ENCODE data around the gene LRIG1. TPM values are rescaled to one million over a fixed set of nuclear protein-coding genes. Genes with fewer than 3 reads are reported as not detected.

LRIG1 gene, protein sequence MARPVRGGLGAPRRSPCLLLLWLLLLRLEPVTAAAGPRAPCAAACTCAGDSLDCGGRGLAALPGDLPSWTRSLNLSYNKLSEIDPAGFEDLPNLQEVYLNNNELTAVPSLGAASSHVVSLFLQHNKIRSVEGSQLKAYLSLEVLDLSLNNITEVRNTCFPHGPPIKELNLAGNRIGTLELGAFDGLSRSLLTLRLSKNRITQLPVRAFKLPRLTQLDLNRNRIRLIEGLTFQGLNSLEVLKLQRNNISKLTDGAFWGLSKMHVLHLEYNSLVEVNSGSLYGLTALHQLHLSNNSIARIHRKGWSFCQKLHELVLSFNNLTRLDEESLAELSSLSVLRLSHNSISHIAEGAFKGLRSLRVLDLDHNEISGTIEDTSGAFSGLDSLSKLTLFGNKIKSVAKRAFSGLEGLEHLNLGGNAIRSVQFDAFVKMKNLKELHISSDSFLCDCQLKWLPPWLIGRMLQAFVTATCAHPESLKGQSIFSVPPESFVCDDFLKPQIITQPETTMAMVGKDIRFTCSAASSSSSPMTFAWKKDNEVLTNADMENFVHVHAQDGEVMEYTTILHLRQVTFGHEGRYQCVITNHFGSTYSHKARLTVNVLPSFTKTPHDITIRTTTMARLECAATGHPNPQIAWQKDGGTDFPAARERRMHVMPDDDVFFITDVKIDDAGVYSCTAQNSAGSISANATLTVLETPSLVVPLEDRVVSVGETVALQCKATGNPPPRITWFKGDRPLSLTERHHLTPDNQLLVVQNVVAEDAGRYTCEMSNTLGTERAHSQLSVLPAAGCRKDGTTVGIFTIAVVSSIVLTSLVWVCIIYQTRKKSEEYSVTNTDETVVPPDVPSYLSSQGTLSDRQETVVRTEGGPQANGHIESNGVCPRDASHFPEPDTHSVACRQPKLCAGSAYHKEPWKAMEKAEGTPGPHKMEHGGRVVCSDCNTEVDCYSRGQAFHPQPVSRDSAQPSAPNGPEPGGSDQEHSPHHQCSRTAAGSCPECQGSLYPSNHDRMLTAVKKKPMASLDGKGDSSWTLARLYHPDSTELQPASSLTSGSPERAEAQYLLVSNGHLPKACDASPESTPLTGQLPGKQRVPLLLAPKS
- total RNA-seq = 64.4 TPM

DNA sequence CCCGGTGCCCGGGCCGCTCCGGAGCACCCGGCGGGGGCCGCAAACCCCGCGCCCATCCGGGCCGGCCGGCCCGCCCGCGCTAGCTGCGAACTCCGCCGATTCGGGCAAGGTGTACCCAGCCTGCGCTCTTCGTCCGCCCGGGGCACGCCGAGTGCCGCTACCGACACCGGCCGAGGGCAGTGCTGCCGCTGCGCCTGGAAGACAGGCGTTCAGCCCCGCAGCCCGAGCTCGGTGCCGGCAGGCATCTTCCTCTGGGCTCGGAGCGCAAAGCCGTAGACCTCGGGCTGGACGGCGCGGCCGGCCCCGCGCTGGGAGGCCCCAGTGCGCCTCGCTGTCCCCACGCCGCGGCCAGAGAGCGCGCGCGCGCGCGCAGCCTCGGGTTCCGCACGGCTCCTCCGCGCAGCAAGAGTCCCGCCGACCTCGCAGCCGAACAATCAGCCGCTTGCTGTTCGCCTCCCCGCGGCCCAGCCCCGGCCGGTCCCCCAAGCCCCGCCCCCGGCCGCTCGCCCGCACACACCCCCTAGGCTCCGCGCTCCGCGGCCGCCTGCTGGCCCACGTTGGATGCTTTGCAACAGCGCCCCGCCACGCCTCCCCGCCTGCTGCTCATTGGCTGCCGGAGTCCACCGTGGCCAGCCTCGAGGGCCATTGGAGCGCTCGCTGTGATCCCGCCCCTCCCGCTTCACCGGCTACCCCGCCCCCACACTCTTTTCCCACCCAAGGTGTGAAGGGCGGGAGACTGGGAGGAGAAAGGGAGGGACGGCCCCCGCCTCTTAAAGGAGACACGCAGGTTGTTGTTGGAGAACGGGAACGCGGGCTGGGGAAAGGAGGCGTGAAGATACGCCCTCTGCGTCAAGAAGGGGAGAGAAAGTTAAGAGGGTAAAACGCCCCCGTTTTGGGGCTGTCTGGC, at the start of gene LRIG1:
LRIG1 (minus strand) TSS at position 447 of the 907 bp plus-strand sequence. CDS start 615 bp downstream, outside the sequence.
- DNase-seq (ENCODE audit: low spot score) = peak; percentile 100

DNA sequence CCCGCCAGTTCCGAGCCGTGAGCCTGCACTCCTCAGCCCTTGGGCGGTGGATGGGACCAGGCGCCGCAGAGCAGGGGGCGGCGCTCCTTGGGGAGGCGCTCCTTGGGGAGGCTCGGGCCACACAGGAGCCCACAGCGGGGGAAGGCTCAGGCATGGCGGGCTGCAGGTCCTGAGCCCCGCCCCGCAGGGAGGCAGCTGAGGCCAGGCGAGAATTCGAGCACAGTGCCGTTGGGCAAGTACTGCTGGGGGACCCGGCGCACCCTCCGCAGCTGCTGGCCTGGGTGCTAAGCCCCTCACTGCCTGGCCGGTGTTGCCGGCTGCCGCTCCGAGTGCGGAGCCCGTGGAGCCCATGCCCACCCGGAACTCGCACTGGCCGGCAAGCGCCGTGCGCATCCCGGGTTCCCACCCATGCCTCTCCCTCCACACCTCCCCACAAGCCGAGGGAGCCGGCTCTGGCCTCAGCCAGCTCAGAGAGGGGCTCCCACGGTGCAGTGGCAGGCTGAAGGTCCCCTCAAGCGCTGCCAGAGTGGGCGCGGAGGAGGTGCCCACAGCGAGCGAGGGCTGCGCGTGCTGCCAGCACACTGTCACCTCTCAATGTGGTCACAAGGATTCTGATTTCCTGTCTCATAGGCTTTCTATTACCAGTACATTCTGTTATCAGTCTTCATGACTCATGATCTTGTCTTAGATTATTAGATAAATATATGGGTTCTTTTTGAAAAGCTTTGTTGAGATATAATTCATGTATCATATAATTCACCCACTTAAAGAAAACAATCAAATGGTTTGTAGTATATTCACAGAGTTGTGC, 44.0 kb upstream of the LRIG1 start:
- no peak for DNase-seq (ENCODE audit: low spot score)

DNA sequence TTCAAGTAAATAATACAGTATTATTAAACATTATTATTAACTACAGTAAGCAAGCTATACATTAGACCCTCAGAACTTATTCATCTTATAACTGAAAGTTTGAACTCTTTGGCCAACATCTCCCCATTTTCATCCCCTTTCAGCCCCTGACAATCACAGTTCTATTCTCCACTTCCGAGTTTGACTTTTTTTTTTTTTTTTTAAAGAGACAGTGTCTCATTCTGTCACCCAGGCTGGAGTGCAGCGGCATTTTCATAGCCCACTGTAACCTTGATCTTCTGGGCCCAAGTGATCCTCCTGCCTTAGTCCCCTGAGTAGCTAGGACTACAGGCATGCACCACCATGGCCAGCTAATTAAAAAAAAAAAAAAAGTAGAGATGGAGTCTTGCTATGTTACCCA, 41.3 kb upstream of the LRIG1 start:
- no peak for DNase-seq (ENCODE audit: low spot score)

DNA sequence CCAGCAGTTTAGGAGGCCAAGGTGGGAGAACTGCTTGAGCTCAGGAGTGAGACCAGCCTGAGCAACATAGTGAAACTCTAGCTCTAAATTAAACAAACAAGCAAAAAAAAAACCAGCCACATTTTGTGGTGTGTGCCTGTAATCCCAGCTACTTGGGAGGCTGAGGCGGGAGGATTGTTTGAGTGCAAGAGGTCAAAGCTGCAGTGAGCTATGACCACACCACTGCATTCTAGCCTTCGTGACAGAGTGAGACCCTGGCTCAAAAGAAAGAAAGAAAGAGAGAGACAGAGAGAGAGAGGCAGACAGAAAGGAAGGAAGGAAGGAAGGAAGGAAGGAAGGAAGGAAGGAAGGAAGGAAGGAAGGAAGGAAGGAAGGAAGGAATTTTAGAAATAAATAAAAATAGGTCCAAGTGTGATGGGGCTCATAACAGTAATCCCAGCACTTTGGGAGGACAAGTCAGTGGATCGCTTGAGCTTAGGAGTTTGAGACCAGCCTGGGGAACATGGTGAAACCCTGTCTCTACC, 38.7 kb upstream of the LRIG1 start:
- no peak for DNase-seq (ENCODE audit: low spot score)

DNA sequence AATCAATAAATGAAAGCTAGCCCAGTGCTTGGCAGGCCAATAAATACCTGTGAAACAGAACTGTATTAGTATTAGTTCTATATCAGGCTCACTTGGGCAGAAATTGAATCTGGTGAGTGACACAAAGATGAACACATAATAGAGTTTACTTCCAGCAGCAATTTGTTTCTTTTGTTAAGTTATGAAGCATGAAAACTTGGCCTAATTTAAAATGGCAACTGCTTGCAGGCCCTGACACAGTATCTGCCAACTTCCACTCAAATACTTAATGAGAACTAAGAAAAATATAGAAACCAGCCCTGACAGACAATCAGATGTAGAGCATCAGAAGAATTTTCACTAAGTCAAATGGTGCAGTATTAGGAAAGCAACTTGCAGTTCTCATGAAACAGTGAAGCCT, 37.6 kb upstream of the LRIG1 start:
- no peak for DNase-seq (ENCODE audit: low spot score)

DNA sequence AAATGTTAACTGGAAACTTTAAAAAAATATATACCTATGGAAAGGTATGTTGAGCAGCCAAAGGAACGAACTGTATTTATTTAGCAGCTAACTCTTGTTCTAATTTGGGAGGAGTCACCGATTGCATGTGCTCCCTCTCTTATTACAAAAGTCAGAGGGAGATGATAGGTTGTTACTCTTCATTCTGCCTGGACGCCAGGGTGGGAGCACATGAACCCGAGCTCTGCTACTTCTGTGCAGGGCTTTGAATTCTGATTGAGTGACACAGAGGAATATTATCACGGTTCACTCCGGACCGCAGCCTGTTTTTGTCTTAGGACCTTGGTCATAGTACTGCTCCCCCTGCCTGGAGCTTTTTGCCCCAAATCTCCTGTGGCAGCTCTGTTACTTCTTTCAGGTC, 36.9 kb upstream of the LRIG1 start:
- no peak for DNase-seq (ENCODE audit: low spot score)

DNA sequence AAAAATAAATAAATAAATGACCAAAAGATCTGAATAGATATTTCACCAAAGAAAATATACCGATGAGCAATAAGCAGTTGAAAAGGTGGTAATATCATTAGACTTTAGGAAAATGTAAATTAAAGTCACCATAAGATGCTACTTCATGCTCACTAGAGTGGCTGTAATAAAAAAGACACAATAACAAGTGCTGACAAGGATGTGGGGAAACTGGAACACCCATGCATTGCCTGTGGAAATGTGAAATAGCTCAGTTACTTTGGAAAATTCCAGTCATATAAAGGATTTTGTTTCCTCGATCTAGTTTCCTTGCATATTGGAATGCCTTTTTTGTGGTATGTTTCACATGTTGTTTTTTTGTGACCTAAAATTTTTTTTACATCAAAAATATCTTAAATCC, 36.0 kb upstream of the LRIG1 start:
- no peak for DNase-seq (ENCODE audit: low spot score)

DNA sequence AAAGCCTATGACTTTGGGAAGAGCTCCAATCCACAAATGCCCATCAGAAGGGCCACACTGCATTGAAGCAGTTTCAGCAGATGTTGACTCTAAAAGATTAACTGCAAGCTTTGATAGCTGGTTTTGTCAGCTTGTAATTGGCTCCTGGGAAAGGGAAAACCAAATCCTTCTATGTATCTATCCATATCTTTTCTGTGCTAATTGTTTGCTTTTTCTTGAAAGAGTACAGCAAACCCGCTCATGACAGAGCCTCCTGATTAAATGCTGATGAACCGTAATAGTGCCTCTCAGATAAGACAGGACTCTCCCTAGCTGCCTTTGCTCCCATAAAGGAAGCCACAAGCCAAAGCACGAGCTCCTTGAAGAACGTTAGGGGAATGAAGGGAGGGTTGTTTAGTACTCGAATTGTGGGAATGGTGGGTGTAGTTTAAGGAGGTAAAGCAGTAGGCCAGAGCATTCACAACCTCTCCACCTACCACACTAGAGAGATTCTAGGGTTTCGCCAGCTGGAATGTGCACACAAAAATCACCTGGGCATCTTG, 33.6 kb upstream of the LRIG1 start:
- DNase-seq (ENCODE audit: low spot score) = no peak

DNA sequence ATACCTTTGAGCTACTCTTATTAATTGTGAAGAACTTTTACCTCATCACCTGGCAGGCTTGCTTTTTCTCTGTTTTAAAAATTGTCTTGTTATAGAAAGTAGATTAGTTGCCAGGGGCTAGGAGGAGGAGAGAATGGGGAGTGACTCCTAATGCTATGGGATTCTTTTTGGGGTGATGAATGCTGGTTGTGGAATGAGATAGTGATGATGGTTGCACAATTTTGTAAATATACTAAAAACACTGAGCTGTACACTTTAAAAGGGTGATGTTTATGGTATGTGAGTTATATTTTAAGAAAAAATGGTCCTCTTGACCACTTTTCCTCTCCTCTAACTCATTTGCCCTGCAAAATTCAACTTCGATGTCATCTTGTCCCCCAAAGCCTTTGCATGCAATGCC, 31.8 kb upstream of the LRIG1 start:
- no peak for DNase-seq (ENCODE audit: low spot score)

DNA sequence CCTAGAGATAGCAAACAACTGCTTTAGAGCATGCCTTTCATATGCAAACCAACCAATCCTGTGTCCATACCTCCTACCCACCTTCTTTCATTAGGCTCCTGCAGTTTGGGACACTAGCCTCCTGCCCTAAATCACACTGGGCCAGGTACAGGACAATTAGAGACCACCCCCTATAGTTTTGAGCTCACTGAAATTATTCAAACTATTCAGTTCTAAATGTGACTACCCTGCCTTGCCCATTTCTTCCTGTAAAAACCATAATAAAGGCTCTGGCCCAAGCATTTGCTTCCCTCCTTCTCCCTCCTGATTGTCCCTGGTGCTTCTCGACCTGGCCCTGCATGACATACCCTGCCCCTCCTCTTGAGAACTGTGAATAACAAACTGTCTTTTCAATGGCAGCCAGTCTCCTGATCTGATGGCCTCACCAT, 31.4 kb upstream of the LRIG1 start:
- no peak for DNase-seq (ENCODE audit: low spot score)

DNA sequence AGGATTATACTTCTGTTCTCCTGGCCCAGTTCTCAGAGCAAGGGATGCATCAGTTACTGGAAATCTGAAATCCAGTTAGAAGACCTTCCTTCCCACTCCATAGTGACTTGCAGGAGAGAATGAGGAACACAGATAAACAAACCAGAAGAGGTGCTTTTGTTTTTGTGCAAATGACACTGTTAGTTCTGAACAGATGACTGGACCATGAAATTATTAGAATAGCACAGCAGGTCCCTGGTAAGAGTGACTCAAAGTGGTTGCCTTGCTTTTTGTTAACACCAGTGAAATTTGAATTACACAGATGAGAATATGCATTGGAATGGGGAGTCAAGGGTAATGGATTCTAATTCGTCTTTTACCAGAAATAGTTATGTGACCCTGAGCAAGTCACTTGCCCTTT, 30.4 kb upstream of the LRIG1 start:
- DNase-seq (ENCODE audit: low spot score) = no peak

DNA sequence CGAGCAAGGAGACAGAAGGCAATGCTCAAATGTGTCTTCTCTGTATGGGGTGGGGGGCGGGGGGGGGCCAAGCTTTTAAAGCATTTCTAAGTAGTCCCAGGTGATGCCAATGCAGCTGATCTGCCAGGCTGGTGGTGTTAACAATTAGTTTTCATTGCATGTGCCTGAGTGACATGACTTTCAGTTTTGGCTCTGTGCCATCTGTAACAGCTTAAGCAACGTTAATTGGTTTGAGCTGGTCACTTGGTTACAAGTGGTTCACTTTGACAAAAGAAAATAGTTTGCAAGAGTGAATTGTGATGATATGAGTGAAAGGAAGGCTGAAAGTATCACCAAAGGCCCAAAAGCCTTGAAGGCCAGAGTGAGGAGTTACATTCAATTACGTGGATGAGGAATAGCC, 26.4 kb upstream of the LRIG1 start:
- DNase-seq (ENCODE audit: low spot score) = no peak

DNA sequence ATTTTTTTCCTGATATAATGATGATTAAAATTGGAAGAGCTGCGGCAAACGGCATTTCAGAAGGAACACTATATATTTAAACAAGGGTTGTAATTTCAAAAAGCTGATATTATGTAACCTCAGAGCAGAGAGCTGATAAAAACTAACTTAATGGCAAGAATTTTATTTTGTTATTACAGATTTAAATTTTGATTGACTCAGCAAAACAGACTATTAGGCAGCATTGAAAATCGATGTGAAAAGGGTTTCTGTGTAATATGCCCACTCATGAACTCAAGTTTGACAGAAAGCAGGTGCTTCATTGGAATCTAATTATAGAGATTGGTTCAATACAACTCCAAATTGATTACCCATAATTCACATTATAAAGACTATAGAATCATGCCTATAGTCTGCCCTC, 24.9 kb upstream of the LRIG1 start:
- no peak for DNase-seq (ENCODE audit: low spot score)

DNA sequence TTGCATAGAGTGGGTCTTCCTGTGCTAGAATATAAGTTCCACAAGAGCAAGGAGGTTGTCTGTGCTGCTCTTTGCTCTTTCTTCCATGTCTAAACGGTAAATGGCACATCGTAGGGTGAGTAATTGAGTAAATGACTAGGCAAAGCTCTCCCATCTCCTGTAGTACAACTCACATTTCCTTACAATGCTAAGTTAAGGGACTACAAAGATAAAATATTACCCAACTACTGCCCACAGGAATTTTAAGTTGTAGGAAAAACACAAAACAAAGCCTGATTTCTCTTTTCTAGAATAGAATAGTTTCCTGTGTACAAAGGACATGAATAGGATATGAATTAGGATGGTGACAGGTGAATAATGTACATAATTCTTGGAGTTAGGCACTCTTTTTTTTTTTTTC, 19.9 kb upstream of the LRIG1 start:
- DNase-seq (ENCODE audit: low spot score) = no peak

DNA sequence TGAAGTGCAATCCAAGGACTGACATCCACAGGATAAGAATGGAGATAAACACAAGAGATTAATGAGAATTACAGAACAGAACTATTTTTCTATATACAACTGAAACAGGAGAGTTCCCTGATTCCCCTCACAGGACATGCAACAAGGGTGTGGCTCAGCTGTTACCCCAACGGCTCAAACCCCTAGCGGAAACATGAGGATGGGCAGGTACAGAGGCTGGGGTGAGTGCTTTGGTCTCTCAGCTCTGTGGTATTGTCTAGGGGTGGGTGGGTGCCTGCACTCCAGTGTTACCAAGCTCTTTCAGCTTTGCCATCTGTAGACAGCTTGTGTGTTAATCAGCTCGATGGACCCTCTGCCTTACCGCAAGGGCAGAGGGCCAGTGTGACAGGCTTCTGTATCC, 17.8 kb upstream of the LRIG1 start:
- DNase-seq (ENCODE audit: low spot score) = no peak

DNA sequence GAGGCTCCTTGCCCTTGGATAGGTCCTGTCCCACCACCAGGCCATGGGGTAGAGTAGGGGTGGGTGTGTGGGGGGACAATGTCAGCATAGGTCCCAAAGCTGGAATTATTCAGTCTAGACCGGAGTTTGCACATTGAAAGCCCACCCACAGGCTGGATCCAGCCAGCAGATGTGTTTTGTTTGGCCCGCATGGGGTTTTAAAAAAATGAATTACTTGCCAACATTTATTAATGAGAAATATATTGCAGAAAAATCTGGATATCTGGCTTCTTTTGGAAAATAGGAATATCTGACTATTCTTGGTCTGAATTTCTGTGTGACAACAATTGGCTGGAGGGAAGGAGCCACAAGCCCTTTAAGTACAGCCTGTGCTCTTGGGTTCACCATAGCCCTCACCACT, 17.3 kb upstream of the LRIG1 start:
- DNase-seq (ENCODE audit: low spot score) = no peak

DNA sequence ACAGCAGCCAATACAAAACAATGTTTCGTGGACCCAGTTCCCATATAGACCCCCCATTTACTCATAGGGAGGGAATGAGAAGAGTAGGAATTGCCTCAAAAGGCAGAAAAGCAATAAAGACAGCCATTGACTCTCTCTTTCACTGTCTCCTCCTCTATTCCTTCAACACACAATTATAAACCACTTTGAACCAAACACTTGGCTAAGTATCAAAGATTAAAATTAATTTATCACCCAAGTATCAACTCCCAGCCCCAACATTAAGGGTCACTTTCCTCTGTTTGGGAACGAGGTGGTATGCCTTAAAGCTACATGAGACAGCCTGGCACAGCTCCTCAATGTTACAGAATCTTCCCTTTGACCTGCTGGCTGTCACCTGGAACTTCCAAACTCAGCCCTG, 16.4 kb upstream of the LRIG1 start:
- DNase-seq (ENCODE audit: low spot score) = no peak

DNA sequence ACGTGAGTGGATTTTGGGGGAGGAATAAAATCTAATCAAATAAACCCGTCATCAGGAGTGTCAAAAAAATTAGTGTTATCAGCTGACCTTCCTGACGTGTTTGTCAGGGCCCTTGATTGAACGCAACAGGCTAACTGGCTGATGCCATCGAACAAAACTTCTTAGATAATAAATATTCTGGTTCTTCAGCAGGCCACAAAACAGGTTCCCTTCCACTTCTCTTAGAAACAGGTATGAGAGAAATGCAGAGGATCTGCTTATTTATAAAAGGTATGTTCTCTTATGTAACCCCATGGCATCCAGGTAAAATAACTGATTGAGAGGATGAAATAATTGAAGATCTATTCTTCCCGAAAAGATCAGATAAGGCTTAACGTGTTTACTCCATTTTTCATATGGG, 7.6 kb upstream of the LRIG1 start:
- DNase-seq (ENCODE audit: low spot score) = no peak

DNA sequence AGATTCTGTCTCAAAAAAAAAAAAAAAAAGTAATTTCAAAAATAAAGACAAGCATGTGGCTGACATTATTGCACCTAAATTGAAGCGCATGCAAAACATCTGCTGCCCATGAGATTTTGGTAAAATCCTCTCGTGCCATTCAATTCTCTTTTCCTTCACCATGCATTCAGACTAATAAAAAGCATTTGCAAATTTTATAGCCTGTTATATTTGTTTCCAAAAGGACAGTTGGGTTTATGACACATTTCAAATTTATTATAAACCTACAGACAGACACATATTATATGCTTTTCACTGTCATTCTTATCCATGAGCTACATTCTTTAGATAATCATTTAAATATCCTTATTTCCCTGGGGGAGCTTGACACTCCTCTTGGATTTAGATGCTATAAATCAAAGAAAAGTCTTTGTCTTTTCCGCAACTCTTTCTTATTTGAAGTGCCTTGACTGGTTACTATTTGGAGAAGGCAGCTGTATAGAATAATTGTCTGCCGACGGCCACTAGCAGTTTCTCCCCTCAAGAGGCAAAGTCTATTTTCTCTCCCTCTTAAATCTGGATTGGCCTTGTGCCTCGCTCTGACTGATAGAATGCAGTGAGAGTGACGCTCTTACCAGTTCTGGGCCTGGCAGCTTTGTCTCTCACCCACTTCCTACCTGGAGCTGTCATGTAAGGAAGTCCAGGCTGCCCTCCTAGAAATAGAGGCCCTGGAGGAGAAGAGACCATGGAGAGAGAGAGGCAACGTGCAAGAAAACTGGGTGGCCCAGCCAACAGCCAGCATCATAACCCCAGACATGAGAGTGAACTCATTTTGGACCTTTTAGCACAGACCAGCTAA, 6.8 kb upstream of the LRIG1 start:
- DNase-seq (ENCODE audit: low spot score) = no peak
